Cerebellar nuclear complex (tissue), 1 donor: ENCODE data around the gene TRIM46.
A peak's percentile ranks its signal among the peaks of the same experiment; 100 is the strongest.

Source experiments
- DNase-seq, 2 experiments: peaks; one replicate each; lab custom pipeline; 2025; lab: John Stamatoyannopoulos, UW

Gene TRIM46

DNA sequence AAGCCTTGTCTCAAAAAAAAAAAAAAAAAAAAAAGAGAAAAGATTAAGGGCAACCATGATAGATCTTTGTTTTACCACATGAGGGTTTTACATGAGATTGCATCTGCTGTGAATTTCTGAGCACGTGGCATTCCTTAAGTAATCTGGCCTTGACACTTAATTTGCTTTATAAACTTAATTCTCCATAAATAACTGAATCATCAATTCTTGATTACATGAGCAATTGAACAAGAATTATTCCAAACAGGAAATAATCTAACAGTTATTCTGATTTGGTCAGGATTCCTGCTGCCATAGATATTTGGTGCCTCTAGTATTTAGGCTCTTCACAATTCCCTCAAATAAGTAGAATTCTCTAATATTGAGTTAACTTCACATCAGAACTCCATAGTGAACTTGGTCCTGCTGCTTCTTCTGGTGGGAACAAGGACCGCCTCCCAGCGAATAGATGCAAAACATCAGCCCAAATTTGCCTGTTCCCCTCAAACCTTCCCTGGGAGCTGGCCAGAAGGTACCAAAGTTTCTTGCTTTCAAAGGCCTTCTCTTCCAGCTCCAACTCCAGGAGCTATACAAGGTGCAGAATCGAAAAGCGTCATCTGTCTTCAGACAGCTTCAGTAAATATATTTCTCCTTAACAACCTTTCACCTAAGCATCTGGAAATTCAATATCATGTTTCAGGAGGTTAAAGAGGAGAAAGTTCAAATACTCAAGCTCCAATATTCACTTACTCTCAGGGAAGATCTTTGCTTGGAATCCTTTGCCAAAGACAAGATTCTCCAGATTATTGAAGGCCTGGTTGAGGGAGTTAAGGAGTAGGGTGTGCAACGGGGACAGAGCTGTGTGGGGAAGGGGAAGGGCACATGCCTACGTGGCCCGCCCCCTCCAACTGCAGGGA is 1.6 kb upstream of the TRIM46 start:
- DNase-seq: no peak

DNA sequence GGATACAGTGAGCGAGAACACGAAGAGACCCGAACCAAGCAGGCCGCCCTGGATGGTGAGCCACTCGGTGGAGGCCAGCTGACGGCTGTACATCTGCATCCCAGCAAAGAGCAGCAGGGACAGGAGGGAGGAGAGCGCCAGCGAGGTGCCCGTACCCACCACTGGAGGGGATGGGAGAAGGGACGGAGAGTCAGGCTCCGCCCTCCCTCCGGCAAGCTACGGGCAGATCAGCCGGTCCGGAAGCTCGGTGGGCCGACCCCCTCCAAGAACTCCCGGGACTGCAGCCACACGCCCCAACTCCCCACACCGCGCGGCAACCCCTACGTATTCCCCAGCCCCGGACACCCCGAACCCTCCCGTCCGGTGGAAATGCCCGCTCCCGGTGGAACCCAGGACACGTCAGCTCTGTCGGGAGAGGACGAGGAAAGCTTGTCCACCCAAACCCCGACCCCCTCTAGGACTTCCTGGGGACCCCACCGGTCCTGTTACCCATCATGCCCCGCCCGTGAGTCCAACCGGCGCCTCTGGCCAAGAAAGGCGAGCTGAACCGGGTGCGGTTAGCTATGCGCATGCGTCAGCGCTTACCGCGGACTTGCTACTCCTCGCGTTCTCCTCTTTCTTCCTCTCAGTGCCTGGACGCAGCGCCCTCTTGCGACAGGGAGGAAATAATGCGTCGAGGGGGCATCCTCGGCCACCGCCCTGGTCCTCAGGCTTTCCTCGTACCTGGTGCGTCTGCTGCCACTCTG is 744 bp upstream of the TRIM46 start, which contains the start of gene KRTCAP2:
Gene KRTCAP2 (minus strand): TSS at position 573 of the 746 bp plus-strand sequence. CDS start 80 bp downstream, at position 493.
- peak; percentile 47 to 84 for DNase-seq

DNA sequence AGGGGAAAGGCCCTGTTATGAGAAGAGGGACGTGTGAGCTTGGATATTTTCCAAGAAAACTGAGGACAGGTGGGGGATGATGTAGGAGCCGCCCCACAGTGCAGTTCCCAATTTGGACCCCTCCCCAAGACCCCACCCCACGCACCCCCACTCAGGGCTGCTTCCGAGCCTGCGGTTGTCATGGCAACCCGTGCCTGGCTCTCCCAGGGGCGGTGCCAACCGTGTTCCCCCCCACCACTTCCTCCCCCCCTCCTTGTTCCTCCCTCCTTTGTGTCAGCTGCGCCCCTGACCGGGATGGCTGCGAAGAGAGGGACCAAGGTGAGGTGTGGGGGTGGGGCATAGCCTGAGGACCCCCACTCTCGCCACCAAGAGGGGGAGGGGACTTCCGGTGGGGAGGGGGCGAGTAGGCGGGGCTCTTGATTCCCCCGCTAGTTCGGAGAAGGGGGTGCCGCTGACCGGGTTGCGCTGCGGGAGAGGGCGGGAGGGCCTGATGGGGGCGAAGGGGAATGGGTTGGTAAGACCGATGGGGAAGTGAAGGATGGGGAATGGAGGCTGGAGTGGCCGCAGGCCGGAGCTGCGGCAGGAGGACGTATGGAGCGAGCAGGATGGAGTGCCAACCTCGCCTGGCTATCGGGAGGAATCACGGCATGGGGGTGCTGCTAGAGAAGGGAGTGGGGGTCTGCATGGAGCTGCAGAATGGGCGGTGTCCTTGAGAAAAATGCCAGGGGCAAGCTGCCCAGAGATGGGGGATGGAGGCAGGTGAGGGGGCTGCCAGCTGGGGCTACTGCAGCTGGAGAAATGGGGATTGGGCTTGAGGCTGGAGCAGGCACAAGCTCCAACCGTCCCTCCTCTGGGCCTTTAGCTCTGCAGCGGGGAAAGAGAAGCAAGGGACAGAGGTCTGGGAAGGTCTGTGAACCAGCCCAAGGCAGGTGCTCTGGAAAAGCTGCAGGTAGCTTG is 953 bp downstream of the TRIM46 start:
- DNase-seq: peak in 1 of 2 experiments; percentile 18

DNA sequence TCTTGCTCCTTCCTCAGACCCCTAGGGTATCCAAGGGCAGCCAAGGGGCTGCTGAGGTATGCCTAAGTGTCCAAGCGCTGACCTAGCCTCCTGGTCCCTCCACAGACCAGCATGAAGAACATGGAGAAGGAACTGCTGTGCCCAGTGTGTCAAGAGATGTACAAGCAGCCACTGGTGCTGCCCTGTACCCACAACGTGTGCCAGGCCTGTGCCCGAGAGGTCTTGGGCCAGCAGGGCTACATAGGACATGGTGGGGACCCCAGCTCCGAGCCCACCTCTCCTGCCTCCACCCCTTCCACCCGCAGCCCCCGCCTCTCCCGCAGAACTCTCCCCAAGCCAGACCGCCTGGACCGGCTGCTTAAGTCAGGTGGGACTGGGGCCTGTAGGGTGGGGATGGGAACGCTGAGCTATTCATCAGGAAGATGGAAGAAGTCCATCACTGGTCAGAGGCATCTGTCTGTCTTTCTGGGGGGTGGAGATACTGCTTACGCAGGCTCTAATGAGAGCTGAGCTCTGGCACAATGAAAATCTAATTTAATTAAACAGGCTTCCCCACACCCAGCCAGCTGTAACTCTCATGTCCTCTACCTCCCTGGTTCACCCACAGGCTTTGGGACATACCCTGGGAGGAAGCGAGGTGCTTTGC is 1.8 kb downstream of the TRIM46 start:
- no peak for DNase-seq

DNA sequence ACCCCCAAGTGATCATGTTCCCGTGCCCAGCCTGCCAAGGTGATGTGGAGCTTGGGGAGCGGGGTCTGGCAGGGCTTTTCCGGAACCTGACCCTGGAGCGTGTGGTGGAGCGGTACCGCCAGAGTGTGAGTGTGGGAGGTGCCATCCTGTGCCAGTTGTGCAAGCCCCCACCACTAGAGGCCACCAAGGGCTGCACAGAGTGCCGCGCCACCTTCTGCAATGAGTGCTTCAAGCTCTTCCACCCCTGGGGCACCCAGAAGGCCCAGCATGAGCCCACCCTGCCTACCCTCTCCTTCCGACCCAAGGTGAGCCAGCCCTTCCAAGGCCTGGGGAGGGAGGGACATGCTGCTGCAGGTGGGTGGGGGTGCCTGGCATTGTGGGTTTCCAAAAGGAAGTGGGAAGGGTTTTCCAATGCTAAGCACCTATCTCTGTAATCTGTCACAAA is 2.3 kb downstream of the TRIM46 start:
- no peak for DNase-seq

DNA sequence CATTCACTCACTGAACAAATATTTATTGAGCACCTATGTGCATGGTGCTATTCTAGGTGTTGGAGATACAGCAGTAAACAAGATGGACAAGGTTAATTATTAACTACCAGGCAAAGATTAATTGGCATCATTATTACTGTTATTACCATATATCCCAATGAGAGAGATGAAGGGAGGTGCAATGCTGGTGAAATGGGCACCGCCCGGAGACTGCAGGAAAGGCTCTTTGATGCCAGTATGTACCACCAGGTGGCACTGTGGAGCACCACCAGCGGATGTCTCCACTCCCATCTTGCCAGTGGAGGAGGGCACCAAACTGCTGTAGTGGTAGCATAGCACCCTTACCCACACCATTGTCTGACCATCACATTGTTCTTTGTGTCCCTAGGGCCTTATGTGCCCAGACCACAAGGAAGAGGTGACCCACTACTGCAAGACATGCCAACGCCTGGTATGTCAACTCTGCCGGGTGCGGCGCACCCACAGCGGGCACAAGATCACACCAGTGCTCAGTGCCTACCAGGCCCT is 3.0 kb downstream of the TRIM46 start:
- DNase-seq: peak; percentile 44 to 53

DNA sequence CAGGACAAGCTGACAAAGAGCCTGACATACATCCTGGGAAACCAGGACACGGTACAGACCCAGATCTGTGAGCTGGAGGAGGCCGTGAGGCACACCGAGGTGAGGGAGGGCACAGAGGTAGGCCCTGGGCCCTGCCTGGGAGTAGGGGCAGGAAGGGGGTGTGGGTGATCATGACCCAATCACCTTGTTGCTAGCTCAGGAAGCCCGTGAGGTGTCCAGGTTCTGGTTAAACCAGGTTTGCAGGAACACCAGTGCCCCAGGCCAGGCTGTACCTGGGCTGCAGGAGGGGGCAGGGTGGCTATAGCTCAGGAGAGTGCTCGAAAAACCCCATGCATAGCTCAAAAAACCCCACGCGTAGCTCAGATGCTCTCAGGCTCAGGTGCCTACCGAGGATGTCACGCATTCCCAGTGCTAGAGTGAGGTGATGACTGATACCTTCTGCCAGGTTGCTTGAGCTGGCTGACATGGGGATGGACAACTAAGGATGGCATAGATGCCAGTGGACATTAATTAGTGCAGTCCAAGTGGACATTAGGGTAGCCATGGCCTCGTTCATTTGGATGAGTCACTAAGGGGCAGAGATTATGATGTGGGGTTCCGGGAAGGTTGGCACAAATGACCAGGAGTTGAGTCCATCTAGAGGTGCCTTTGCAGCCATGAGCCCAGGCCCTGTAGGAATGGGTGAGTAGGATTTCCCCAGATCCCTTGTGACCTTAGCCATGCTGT is 3.7 kb downstream of the TRIM46 start:
- no peak for DNase-seq

DNA sequence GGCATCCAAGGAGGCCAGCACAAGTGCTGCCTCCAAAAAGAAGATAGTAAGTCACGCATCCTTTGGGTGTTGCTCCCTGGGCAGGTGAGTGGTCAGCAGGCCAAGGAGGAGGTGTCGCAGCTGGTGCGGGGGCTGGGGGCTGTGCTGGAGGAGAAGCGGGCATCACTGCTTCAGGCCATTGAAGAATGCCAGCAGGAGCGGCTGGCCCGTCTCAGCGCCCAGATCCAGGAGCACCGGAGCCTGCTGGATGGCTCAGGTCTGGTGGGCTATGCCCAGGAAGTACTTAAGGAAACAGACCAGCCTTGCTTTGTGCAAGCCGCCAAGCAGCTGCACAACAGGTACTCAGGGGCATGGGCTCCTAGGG is 4.3 kb downstream of the TRIM46 start:
- no peak for DNase-seq

DNA sequence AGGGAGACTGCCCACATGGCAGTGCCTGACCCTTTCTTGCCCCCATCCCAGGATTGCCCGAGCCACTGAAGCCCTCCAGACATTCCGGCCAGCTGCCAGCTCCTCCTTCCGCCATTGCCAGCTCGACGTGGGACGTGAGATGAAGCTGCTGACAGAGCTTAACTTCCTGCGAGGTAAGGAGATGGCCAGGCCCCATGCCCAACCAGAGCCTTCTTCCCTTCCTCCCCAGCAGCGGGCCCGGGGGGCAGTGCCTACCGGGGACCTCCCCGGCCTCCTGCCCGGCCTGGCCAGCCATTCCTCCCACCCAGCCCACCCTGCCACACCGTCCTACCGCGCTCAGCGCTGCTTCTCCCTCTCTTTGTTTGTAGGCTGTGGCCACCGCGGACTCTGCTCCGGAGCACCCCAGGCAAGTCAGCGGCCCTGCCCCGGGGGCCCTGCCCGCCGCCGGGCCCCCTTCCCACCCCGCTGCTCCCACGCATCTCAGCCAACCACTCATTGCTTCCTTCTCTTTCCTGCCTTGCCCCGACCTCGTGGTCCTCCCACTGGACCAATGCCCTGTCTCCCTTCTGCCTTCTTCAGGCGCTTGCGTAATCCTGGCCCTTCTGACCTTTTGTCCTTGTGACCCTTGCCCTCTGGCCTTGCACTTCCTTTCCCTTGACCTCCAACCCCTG is 4.9 kb downstream of the TRIM46 start:
- DNase-seq: no peak

DNA sequence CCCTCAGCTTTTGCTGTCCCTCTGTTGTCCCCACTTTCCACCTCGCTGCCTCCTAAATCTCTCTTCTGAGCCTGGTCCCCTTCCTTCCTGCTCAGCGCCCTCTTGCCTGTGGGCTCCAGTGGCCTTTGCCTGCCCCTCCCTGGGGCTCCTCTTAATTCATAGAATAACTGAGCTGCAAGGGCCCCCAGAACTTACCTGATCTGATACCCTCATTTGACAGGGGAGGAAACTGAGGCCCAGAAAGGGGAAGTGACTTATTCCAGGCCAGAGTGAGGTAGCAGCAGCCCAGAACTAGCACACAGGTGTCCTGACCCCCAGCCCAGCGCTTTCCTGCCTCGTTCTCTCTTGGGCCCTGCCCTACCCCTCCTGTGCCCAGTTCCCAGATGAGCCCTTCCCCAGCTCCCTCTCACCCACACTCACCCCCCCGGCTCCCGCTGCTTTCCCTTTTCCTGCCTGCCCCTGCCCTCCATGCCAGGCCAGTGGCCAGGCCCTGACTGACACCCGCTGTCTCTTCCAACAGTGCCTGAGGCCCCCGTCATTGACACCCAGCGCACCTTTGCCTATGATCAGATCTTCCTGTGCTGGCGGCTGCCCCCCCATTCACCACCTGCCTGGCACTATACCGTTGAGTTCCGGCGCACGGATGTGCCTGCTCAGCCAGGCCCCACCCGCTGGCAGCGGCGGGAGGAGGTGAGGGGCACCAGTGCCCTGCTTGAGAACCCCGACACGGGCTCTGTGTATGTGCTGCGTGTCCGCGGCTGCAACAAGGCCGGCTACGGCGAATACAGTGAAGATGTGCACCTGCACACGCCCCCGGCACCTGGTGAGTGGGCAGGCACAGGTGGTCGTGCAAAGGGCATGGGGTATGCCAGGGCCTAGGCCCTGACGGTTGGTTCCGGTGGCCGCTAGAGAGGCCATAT is 5.7 kb downstream of the TRIM46 start:
- DNase-seq: no peak

DNA sequence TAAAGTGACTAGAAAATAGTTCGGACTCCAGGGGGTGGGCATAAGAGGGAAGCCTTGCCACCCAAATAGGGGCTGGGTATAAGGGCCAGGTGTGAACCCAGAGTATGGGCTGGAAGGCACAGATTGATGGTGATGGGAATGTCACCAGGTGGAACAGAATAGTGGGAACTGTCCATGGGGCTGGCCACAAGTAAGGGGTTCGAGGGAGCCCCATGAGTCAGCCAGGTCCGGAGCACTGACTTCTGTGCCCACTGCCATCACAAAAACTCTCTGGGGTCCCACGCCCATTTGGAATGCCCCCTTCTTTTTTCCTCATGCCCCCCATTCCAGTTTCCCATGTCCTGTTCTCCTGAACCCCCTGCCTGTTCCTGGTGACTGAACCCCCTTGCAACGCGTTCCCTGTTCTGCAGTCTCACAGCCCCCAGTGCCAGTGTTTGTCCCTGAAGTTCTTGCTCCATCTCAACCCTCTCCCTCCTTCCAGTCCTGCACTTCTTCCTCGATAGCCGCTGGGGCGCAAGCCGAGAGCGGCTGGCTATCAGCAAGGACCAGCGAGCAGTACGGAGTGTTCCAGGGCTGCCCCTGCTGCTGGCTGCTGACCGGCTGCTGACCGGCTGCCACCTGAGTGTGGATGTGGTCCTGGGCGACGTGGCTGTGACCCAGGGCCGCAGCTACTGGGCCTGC is 7.9 kb downstream of the TRIM46 start:
- no peak for DNase-seq

DNA sequence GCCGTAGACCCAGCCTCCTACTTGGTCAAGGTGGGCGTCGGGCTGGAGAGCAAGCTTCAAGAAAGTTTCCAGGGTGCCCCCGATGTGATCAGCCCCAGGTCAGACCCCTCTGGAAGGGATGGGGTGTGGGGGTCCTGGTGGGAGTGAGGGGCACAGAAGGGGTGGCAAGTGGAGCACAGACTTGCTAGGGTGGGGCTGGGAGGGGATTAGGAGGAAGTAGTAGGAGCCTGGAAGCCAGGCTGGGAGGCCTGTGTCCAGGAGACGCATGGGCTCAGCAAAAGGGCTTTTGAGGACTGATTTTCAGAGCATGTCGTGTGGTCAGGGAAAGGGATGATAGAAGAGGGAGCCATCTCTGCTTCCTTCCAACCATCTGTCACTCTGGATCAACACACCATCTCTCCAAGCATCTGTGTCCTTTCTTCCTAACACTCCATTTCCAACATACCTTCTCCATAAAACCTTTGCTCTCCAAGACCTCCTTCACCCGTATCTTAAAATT is 8.5 kb downstream of the TRIM46 start:
- DNase-seq: no peak

DNA sequence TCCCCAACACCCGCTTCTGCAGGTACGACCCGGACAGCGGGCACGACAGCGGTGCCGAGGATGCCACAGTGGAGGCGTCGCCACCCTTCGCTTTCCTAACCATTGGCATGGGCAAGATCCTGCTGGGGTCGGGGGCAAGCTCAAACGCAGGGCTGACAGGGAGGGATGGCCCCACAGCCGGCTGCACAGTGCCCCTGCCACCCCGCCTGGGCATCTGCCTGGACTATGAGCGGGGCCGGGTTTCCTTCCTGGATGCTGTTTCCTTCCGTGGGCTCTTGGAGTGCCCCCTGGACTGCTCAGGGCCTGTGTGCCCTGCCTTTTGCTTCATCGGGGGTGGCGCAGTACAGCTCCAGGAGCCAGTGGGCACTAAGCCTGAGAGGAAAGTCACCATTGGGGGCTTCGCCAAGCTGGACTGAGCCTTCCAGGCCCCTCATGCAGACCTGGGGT is 10.1 kb downstream of the TRIM46 start:
- DNase-seq: no peak

DNA sequence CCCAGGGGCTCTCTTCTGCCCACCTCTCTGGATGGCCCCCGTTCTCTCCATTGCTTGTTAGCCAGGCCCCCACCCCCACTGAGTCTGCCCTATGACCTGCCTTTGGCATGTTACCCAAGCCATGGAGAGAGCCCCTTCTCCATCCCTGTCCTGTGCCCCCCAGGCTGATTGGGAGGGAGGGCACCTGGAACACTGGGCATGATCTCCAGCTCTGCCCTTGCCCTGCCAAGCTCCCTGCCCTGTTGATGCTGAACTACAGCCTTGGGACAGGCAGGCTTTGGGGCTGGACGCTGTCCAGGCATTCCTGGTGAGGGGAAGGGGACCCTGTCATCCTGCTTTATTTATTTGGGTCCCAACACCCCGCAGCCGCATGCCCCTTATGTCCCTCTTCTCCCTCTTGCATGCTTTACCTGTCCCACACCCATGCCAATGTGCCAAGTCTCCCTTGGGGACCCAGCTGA is 10.7 kb downstream of the TRIM46 start:
- DNase-seq: no peak

DNA sequence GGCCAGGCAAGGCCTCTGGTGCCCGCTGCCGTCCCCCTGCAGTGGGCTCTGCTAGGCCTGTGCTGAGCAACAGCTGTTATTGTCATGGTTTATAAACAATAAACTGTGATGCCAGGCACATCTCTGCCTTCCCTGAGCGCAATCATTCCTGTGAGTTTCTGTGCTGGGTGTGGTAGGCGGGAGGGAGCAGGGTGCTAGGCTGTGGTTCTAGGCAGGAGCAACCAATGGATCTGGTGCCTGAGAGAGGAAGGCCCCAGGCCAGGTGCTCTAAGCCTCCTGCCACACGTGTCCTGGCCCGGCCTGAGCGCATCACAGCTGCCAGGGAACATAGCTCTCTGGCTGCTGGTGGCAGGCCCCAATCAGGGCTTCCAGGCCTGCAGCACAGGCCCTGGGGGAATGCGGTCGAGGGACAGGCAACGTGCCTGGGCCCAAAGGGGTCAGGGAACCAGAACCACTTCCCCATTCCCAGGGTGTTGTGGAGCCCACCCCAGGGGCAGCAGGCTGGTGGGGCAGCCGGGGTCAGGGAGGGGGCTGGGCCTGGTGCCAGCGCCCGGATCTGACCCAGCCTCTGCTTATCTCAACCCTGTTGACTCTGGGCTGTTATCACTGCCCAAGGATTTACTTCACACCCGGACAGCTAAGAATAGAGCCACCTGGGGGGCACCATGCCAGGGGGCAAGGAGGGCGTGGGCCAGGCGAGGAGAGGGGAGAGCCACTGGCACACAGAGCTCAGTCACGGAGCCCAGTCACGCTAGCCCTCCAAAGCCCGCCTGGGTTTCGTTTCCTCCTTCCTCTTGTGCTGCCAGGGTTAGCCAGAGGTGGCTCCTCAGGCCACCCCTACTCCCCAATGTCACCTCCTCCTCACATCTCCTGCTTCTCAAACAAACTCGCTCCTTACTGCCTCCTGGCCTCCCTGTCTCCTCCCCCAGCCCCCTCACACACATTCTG is 11.5 kb downstream of the TRIM46 start:
- no peak for DNase-seq

DNA sequence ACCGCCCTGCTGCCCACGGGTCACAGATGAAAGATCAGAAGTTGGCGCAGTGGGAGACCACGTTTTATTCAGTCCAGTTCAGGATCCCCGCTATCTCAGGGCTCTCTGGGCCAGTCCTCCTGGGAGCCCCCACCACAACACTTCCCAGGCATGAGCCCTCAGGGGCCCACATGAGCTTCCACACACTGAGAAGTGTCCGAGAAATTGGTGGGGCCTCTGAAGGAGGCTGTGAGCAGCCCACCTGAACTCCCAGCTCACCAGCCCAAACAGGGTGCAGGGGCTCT is 12.1 kb downstream of the TRIM46 start:
- DNase-seq: no peak
